ENCODE data around the gene PORCN.

Gene PORCN

GRCh38 chrX:48508400-48509244, at the start of gene PORCN:
PORCN (plus strand) TSS chrX:48508992; CDS start chrX:48509821, 829 bp downstream.
- FAIRE-seq: no peak

GRCh38 chrX:48459483-48459882, 49.3 kb upstream of the PORCN start:
- FAIRE-seq: no peak

- FAIRE-seq: no peak
These were observed 48.8 kb upstream of the PORCN start for GRCh38 chrX:48460031-48460430.

GRCh38 chrX:48460606-48461005, 48.2 kb upstream of the PORCN start:
- no peak for FAIRE-seq

DNA sequence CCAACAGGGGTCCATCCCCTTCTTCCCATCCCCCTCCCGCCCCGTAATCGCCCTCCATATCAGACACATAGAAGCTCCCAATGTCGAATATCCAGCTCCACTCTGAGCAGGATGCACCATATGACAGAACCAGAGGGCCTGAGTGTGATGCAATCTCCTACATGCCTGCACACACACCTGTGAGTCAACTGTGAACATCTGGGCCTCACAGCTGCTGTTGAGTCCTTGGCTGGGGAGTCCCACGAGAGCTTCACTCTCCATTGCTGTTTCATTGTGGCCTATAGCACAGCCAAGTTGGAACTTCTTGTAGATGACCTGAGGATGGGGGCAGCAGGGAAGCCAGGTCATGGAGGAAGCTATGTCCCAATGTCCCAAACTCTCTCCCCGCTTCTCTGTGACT, 47.0 kb upstream of the PORCN start:
- no peak for FAIRE-seq

- FAIRE-seq: no peak
These were observed 43.4 kb upstream of the PORCN start for GRCh38 chrX:48465336-48465933.

GRCh38 chrX:48466696-48467095, 42.1 kb upstream of the PORCN start:
- FAIRE-seq: no peak

GRCh38 chrX:48467281-48467761, 41.5 kb upstream of the PORCN start:
- FAIRE-seq: no peak

GRCh38 chrX:48468247-48468671, 40.5 kb upstream of the PORCN start:
- no peak for FAIRE-seq

- FAIRE-seq: no peak
These were observed 39.8 kb upstream of the PORCN start for GRCh38 chrX:48468693-48469691.

- no peak for FAIRE-seq
These were observed 38.5 kb upstream of the PORCN start, which contains the start of gene SLC38A5 for GRCh38 chrX:48470110-48470832. SLC38A5 (minus strand) TSS chrX:48470260; CDS start chrX:48467924, 2,336 bp downstream.

GRCh38 chrX:48470833-48471118, 38.0 kb upstream of the PORCN start:
- FAIRE-seq: no peak

- FAIRE-seq: no peak
These were observed 37.3 kb upstream of the PORCN start for GRCh38 chrX:48471504-48471903.

DNA sequence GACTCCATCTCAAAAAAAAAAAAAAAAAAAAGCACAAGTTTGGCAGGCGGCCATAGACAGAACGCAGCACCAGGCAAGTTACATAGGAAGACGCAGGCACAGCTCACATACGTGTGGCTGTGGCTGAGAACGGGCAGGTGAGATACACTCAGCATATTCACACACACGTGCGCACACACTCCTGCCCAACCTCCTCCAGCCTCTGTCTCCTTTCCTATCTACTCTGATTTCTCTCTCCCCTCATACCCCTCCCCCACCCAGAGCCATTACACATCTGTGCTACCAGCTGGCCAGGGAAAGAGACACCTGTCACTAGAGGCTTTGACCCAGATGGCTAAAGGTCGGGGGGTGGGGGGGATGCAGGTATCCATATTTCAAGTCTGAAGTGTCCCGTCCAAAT, 36.6 kb upstream of the PORCN start:
- no peak for FAIRE-seq

DNA sequence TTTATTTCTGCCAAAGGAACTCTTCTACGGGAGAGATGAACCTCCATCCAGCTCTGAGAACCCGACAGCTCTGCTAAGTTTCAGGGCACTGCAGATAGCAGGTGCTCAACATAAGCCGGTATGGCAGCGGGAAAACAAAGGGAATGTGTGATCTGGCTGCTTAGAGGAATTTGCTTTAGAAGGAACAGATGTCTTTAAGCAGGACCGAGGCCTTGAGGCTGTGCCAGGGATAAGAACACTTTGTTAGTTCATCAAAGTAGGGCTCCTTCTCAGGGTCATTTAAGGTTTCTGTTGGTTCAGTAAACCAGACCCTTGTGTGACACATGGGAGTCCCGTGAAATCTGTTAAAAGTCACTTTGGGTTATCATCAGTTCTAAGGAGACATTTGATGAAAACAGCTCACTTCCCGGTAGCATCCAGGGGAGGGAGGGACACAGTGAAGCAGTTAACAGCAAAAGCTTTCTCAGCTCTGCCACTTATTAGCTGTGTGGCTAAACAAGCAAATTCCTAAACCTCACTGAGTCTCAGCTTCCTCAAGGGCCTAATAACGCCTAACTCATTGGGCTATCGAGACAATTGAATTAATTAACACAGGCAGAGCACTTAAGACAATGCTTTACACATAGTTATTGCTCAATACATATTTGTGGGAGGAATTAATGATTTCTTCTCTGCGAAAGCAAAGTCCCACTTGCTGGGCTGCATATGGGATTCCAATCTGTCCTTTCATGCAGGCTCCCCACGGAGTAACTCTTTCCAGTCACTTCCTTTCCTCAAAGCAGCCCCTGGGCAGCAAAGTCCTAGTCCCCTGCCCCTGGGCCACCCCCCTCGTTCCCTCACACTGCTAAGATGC, 35.7 kb upstream of the PORCN start:
- no peak for FAIRE-seq

DNA sequence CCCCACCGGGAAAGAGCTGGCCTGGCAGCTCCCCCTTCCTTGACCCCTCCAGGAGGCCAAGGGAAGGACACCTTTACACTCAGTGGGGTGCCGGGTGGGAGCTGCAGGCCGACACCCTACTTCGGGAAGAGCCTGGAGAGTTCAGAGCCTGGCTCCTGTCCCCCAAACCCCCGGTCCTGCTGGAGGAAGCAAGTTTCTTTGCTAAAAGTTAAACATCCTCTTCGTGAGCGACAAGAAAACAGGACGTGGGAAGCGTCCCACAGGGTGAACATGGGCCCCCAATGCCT, 35.1 kb upstream of the PORCN start:
- FAIRE-seq: no peak

DNA sequence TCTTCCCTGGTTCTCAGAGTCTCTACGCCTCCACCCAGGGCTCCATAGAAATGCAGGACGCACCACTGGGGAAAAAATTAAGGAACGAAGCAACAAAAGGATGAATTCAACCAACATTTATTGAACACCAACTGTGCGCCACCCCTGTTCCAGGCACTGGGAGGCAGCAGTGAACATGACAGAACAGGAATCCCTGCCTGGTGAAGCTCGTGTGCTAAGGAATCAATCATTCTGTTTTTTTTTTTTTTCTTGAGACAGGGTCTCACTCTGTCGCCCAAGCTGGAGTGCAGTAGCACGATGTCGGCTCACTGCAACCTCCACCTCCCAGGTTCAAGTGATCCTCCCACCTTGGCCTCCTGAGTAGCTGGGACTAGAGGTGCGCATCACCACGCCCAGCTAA, 34.7 kb upstream of the PORCN start:
- no peak for FAIRE-seq

- FAIRE-seq: no peak
These were observed 34.2 kb upstream of the PORCN start for GRCh38 chrX:48474581-48474980.

DNA sequence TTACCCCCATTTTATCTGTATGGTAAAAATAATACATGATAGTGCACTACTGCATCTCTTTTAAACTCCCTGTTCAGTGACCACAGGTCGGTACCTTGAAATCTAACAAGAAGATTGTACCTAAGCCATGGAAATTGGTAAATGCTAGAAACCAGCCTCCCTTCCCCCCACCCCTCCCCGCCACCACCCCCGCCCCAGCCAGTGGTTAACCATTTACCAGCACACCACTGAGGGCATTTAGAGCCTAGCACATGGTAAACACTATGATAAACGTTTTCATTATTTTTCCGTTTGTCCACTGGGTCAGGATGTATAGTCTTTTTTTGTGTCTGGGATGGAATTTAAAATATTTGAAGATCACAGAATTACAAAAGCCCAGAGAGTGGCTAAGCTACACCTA, 33.5 kb upstream of the PORCN start:
- FAIRE-seq: no peak

DNA sequence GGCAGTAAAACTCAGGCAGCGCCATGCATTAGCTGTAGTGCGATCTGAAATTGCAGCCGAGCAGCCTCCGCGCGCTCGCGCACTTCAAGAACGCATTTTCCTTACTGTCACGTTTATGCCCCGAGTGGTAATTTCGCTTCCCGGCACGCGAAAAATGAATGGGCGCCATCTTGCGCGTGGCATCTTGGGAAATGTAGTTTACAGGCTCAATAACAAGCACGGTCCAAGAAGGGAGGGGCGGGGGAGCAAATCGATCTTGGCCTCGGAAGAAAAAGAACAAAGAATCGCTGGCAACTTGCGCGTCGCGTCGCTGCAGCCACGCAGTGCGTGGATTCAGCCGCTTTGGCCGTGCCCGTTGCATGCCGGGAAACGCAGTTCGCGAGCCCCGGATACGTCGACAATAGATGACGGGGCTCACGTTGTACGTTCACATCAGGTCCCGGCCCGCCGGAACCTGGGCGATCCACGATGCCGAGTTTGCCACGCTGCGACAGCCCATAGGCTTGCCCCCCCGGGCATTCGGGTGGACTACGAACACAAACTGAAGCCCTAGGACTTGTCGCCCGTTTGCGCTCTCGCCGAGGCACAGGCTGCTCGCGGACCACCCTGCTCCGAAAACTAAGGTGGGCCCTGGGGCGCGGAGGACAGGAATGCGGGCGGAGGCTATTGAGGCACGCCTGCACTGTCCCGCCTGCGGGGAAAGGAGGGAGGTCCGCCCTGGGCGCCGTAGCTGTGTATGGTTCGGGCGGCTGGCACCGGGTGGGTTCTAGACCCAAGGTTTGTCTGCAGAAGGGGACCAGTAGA, 32.8 kb upstream of the PORCN start, which contains the start of gene FTSJ1:
TSS of gene FTSJ1 (plus strand) at position 426 of the 804 bp plus-strand sequence. CDS start 1,849 bp downstream, outside the sequence.
- peak; percentile 85 for FAIRE-seq

DNA sequence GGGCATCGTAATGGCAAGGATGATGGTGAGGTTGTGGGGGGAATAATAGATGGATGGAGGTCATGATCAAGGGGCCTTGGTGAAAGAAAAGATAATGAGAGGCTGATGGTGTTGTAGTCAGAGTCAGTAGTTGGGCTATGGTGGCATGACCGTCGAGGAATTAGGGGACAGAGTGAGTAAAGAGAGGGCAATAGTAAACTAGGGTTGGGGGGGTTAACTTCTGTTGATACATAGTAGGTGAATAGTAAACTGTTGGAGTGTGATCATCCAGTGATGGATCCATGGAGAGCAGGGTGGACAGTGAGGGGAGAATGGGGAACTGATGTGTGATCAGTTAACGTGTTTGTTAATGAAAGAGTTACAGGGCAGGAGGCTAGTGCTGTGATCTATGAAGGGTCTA, 31.9 kb upstream of the PORCN start:
- no peak for FAIRE-seq
